Glomerular endothelial cell (primary cell): ENCODE measurements around the gene GAS7. TPM values are rescaled to one million over a fixed set of nuclear protein-coding genes. Genes with fewer than 3 reads are reported as not detected.

ENCODE experiments used
- DNase-seq: peaks from one replicate; pipeline ENCODE4 v3.0.0-alpha.2; 2011; ENCODE audit warnings: low read depth, low spot score; ENCODE audit errors: extremely low read depth
- total RNA-seq: library from RNA; depleted of rRNA; stranded (reverse); fragments of >200 nt; gene quantifications from 2 replicates; pipeline ENCODE4 v1.2.3, GENCODE V29; 2015

The GAS7 gene
- total RNA-seq, 1 donor from 2014 or later, result 1.2 TPM

DNA sequence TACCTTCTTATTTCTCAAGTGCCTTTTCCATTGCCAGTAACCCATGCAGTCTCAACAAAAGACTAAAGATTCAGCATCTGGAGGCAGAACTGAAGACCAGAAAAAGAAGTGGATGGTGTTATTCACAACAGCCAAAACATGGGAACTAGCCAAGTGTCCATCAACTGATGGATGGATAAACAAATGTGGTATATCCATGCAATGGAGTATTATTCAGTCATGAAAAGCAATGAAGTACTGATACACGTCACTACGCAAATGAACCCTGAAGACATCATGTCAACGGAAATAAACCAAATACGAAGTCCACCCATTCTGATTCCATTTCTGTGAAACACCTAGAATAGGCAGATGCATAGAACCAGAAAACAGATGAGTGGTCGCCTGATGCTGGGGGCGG is 25.6 kb downstream of the GAS7 start:
- no peak for DNase-seq

DNA sequence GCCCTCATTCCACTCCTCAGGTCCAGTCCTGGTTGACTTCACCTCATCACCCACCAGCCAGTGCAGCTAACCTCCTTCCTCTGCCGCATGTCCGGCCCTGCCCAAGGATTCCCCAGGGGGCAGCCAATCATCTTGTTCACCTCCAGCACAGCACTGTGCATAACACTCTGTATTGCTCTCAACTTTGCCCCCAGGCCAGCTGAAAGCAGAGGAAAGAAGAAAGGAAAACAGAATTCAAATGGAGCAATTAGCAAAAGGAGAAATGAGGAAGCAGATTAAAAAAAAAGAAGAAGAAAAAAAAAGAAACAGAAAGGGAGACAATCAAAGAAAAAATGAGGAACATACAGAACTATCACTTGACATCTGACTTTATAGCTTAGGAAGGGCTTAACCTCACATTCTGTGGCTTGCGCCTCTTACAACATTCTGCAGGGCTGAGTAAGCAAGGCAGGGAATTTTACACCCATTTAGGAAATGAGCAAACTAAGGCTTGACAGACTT is 26.1 kb downstream of the GAS7 start:
- no peak for DNase-seq

DNA sequence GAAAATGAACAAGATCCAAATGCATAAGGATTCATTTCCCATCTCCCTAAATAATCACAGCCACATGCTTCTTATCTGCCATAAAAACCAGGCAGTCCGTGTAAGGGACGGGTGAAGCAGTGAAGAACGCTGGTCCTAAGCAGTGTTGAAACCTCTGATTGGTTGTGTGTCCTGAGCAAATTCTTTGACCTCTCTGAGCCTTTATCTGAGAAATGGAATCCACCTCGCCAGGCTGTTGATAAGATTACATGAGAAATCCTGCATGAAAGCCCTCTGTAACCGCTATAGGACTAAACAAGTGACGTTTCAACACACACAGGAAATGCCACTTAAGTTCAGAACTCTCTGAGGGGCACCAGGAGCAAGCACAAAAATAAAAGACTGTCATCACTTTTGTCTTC is 26.8 kb downstream of the GAS7 start:
- no peak for DNase-seq

DNA sequence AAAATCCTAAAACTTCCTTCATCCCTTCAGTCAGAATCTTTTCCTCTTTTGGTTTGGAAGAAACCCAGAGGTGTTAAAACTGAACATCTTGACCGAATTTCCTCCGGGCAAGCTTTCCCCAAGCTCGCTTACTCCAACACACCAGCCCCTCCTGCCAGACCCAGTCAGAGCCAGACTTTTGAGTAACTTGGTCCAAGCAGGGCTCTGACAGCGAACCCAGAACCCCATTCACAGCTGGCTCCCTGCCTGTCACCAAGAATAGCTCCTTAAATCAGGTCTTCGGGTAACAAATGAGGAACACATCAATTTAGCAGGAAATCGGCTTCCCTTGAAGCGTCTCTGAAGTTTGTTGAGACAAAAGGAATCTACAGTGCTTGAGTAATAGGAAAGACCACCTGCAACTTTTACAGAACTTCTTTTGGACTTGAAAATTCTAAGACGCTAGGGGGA is 27.3 kb downstream of the GAS7 start:
- DNase-seq, result no peak

DNA sequence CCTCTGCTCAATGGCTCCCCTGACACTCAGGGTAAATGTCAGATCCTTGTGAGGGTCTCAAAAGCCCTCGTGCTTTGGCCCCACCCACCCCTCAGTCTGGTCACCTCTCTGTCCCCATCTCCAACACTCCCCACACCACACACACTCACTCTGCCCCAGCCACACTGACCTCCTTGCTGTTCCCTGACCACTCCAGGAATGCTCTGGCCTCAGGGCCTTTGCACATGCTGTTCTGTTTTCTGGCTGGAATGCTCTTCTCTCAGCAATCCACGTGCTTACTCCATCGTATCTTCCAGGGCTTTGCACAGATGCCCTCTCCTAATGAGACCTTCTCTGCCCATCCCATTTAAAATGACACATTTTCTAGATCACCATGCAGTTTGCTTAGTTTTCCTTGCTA is 28.2 kb downstream of the GAS7 start:
- DNase-seq, result no peak

DNA sequence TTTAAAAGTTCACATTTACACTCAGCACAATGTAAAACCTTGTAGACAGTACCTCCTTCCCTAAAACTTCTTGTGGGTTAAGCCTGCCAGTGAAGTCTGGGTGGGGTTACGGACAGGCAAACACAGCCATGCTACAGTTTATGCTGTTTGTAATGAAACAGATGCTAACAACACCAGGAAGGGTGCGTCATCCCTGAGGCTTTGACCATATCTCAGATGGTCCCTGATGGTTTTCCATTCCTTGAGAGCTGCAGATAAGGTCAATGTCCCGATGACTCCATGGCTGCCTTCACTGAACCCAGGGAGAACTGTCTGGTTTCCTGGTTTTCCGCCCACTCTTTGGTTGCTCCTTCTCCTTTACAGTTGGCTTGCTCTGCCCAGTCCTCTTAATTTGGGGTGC is 29.1 kb downstream of the GAS7 start:
- DNase-seq, result no peak

DNA sequence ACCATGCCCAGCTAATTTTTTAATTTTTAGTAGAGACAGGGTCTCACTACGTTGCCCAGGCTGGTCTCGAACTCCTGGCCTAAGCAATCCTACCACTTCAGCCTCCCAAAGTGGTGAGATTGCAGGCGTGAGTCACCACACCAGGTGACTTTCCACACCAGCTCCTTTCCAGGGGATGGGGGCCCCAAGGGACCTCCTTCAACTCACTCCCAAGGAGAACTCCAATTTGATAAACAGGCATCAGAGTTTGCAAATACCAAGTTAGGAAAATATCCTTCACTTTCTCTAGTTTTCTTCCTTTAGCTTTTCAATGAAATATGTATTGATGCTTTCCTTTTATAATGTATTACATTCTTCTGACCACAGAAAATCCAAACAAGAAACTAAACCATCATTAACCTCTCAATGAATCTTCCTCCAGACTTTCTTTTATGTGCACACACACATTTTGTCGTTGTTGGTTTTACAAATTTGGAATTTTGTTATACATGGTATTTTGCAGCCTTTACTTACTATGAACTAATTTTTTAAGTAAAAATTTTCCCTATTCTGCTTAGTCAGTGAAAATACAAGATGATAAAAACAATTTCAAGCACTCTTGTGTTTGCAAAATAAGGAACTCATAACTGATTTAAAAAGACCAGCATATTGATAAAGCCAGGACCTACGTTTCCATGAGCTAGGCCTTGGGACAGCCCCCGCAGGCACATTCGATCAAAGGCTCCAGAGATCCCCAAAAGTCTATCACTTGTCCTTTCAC is 32.0 kb downstream of the GAS7 start:
- DNase-seq, result no peak

DNA sequence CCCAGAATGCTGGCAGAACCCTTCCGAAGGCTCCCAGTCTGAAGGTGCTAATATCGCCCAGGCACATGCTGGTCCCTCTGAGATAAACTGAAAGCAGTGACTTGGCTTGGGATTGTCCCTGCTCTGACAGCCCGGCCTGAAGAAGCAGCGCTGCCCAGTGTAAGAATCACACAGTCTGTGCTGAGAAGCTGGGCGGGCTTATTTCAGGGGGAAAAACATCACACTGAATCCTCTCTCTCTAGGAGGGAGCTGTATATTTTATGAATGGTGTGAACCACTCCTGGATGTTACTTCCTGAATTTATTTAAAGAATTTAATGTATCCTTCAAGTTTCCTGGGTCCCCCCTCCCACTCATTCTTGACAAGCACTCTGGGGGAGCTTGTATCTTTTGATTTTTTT is 36.3 kb downstream of the GAS7 start:
- no peak for DNase-seq

DNA sequence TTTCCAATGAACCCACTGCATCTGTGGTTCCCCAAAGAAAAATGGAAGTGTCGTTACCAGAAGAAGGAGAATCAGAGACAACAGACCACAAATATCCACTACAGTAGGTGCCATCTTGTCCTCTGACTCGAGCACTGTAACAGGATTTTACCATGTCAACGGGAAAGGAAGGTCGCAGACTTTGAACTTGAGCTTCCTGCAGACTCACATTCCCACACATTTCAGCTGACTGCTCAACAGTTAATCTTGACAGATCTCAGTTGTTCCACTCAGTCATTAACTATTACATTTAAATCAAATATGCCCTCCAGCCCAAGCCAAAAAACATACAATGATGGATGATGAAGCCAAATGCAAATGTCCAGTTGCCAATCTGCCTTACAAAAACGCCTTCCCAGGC is 37.0 kb downstream of the GAS7 start:
- DNase-seq, result no peak

DNA sequence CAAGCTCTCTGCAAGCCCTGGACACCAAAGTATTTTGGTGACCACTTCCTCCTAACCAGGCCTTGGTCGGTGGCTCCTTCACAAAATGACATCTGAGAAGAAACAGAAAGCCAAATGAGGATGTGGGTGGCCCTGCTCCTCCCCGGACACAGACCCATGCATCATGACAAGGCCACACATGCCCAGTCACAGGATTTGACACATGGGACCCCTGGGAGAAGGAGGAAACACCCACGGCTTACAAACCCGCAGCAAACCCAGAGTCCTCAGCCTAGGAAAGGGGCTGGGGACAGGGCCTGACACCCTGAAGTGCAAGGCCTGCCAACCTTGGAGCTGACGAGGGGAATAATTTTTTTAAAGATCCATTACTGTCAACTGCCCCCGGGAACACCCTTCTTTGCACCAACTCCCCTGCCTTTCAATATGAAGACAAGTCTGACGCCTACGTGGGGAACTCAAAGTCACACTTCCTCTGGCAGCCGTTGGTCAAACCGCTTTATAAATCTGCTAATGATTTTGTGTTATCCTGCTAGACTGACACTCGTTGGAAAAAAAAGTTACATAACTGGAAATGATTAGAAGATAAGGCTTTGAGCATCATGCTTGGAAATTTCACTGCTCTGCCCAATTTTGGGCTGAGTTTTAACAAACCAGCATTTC is 41.3 kb downstream of the GAS7 start:
- no peak for DNase-seq

DNA sequence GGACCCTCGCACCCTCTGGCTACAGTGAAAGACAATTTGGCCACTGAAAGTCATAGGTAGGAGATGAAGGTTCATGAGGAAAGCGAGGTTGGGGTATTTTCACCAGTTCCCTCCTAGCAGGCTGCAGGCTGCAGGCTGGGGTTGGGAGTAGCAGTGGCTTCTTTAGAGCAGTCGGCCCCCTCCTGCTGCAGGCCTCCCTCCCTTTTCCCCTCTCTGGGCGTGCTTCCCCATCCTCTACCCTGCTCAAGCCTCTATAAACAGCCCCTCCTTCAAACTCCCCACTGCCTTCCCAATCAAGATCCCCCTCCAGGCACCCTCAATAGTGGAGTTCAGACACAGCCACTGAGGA is 41.8 kb downstream of the GAS7 start:
- DNase-seq, result no peak

DNA sequence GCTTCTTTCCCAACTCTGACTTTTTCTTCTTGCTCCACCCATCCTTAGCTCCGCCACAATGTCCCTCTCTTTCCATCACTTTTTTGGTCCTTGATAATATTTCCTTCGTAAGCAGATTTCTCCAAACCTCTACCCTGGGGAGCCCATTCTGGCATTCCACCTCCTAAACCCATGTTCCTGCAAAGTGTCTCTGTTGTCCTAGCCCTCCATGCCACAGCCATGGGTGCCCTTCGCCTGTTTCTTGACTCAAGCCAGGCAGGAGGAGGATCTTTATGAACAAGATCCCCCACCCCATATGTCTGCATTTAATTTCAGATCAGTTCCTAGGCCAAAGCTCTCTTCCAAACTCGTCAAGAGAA is 42.4 kb downstream of the GAS7 start:
- no peak for DNase-seq

DNA sequence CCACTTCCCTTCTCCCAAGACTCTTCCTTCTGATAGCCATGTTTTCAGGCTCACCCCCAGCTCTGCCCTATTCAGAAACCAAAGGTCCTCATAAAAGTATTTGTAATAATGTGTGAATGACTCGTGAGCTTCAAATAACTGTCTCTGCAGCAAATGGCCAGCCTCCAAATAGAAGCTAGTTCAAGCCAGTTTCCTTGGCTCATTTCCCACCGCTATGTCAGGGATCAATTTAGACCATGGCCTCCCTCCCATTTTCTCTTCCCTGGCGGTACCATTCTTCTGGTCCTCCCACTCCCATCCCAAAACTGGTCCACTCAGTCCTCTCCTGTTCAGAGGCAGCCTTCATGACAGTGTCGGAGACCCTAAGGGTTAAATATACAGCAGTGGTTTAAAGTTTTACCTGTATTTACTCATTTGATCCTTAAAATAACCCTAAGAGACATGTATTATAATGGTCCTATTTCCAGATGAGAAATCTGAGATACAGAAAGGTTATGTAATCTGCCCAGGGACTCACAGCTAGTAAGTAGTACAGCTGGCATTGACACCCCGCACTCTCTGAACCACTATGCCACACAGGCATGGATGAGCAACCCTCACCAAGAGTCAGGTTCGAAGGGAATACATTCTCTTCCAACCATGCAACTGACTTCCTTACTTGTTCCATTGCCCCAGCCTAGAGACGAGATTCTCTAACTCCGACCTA is 42.9 kb downstream of the GAS7 start:
- DNase-seq, result no peak

DNA sequence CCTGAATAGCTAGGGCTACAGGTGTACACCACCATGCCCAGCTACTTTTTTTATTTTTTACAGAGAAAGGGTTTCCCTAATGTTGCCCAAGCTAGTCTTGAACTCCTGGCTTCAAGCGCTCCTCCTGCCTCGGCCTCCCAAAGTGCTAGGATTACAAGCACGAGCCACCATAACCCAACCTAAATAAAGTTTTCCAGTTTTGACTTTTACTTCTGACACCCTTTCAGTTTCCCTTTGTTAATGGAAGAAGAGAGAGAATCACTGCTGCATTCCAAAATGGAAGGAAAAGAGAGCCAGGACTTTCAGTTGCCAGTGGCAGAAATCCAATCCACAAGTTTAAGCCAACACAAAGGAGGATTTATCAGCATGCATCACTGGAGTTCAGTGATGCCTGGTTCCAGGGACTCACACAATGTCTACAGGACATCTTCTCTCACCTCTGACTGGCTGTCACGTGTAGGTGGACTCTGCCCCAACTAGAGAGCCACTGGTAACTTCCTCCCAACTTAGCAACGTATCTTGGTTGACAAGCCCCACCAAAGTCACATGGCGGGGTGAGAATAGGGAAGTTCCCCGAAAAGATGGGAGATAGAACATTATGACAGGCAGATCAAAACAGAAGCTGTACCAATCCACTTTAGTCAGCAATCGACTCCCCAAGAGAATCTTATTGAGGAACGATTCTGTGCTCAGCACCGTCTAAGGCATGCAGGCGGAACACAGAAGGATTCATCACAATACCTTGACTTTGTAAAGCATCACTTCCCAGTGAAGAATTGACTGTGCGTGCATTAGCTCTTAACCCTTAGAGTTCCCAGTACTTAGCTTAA is 46.5 kb downstream of the GAS7 start:
- no peak for DNase-seq

DNA sequence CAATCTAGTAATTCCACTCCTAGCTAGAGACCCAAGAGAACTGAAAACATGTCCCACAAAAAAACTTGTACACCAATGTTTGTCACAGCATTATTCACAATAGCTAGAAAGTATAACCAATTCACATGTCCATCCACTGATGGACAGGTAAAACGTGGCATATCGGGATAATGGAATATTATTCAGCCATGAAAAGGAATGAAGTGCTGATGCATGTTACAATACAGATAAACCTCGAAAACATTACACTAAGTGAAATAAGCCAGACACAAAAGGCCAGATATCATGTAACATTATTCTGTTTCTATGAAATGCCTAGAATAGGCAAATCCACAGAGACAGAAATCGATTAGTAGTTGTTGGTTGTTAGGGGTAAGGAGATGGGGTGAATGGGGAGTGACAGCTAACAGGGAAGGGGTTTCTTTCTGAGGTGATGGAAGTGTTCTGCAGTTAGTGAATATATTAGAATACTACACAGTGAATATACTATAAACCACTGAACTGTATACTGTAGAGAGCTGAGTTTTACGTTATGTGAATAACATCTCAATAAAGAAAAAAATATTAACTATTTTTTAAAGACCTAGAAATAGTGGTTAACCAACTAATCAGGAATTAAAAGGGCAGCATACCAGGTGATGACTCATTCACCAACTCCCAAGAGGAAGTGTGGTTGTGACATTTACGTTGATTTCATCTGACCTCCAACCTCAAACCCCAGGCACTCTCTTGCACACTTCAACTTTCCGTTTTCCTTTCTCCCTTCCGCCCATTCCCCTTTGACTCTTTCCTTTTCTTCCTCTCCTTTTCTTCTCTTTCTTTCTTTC is 48.6 kb downstream of the GAS7 start:
- no peak for DNase-seq

DNA sequence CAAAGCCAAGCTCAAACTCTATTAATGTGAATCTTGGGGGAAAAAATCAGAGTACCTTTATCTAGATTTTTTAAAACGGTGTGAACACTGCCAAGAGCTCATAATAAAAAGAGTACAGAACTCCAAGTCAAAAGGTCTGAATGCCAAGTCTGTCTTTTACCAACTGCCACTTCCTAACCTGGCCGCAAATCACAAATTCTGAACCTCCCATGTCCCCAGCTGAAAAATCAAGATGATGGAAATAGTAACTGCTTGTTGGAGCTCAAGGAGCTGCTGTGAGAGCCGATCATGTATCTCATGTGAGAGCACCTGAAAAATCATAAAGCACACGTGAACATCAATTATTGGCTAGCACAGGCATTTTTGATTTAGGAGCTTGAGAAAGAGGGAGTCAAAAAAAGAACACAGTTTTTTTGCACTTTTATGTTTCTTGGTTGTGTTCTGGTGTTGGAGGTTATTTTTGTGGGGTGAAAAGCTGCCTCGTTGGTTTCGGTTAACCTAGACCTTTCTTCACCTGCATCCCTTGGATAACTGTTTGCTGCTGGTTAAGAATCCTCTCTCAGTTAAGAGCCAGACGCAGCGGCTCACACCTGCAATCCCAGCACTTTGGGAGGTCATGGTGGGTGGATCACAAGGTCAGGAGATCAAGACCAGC is 50.5 kb downstream of the GAS7 start:
- DNase-seq, result no peak

DNA sequence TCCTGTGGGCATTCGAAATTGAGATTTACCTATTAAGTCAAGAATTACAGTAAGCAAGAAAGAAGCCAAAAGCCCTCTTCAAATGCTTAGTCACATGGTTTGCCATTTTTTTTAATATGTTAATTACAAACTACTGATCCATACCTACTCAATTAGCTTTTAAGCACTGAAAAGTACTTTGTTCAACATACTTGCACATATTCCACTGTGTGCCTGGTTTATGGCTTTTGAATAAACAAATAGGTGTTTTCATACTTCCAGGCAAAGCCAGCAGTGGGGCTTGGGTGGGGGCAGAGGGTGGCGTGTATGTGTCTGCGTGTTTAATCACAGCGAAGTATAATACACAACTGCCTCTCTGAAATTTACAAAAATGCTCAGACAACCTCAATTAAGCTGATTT is 51.4 kb downstream of the GAS7 start:
- no peak for DNase-seq

DNA sequence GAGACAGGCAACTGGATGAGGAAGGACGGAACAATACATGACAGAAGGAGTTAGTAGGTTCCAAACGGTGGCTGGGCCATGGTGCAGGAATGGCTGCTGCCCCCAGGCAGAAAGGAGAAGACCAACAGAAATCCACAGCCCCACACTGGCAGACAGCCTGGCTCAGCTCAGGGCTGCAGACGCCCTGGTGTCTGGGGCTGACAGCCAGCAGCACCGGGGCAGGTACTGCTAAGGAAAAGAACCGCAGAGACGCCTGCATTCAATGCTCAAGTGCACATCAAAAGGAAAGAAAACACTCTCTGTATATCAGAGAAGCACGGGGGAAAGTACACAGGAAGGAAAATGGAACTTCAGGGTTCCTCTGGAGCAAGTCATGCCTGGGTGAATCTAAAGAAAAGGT is 53.4 kb downstream of the GAS7 start:
- DNase-seq, result no peak

DNA sequence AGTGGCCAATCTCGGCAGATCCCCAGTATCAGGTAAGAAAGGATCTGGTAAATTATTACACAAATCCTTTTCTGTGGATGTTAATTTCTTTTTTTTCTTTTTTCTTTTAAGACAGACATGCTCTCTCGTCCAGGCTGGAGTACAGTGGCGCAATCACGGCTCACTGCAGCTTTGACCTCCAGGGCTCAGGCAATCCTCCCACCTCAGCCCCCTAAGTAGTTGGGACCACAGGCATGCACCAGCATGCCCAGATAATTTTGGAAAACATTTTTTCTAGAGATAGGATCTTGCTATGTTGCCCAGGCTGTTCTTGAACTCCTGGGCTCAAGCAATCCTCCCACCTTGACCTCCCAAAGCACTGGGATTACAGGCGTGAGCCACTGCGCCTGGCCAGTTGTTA is 54.0 kb downstream of the GAS7 start:
- no peak for DNase-seq

DNA sequence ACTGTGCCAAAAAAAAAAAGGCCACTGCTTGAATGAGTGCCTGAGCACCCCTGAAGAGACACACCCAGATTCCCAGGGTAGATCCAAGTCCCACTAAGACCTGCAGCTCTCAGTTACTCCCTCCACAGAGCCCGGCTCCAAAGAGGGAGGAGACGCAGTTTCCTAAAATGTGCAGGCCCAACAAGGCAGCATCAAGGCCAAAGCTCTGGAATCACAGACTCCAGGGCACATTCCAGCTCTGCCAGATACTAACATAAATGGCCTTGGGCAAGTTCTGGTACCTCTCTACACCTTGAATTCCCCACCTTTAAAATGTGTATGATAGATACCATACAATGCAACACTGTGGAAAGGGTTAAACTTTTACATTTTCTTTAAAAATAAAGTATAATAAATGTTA is 57.0 kb downstream of the GAS7 start:
- no peak for DNase-seq
